DOHH2 (cell line): Measurements from ENCODE around the gene TFAP2C.

Source experiments
- EZH2phosphoT487 ChIP-seq: fragments of 200-600 bp; sonication (generic); IDR thresholded peaks from 2 replicates; pipeline ENCODE4 v1.6.1; 2017; ENCODE audit warnings: borderline replicate concordance, mild to moderate bottlenecking, antibody characterized with exemption, low read length, moderate library complexity, mixed read lengths
- TF ChIP-seq, protein P1 (sequence below): fragments of 200-600 bp; sonication (generic); IDR thresholded peaks from one replicate; pipeline ENCODE4 v1.5.1; 2014; ENCODE audit warnings: antibody characterized with exemption, mild to moderate bottlenecking, low read depth, low read length; ENCODE audit not compliant: poor library complexity, severe bottlenecking

DNA sequence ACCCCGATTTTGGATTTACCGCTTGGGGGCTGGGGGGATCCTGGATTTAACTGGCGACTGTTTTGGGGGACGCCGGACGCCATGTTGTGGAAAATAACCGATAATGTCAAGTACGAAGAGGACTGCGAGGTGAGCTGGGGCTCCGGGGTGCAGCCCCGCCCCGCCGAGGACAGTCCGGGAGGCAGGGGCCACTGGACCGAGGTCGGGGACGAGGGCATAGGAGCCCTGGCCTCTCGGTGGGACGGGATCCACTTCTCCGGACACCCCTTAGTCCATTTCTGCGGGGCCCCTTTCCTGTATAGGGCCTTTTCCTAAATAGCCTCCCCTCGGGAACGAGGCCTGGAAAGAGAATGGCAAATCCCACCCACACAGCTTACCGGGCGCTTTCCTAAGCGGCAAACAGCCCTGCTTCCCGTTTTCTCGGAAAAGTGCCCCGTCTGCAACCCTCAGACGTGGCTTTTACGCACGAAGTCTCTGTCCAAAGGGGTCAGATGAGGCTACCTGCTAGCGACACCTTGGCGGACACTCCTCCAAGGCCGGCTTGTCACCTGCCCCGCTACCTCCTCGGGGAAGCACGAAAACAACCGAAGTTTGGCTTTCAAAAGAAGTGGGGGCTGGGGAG, 469 bp downstream of the TFAP2C start:
- TF ChIP-seq, protein P1, sequence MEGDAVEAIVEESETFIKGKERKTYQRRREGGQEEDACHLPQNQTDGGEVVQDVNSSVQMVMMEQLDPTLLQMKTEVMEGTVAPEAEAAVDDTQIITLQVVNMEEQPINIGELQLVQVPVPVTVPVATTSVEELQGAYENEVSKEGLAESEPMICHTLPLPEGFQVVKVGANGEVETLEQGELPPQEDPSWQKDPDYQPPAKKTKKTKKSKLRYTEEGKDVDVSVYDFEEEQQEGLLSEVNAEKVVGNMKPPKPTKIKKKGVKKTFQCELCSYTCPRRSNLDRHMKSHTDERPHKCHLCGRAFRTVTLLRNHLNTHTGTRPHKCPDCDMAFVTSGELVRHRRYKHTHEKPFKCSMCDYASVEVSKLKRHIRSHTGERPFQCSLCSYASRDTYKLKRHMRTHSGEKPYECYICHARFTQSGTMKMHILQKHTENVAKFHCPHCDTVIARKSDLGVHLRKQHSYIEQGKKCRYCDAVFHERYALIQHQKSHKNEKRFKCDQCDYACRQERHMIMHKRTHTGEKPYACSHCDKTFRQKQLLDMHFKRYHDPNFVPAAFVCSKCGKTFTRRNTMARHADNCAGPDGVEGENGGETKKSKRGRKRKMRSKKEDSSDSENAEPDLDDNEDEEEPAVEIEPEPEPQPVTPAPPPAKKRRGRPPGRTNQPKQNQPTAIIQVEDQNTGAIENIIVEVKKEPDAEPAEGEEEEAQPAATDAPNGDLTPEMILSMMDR, result no peak
- no peak for TF ChIP-seq EZH2phosphoT487
